ENCODE measurements around the gene PDPN. TPM values are rescaled to one million over a fixed set of nuclear protein-coding genes. Genes with fewer than 3 reads are reported as not detected.

Gene PDPN
- total and polyA plus RNA-seq, 2 of the 13 experiments (the other 11 are each of a cell fraction or from before 2014, with no cell fraction given): not detected

GRCh38 chr1:13618483-13618882 is 34.9 kb downstream of the PDPN start:
- no peak overlapping the region for H3K27ac ChIP-seq (ENCODE audit: extremely low read length, insufficient read depth, low read length)
- POLR2A ChIA-PET: no interaction called here

DNA sequence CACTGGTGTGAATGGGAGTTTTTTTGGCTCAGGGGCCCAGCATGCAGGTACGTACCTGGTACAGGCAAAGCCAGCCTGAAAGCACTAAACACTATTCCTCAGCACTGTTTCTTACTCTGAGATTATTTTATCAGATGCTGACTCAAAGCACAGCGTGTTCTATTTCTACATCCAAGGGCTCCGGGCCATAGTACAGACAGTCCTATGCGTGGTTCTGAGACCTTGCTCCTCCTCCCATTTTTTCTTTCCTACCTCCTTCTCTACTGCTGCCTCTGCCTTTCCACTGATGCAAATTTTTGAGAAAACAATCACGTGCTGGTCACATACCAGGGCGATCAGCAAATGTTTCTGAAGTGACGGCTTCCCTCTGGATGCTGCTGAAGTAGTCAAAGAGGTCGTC is 36.3 kb downstream of the PDPN start:
- no peaks in the 10 kb centered on the region for H4K20me1 ChIP-seq (ENCODE audit: insufficient read depth, low read length)
- no TSS peak for BruUV-seq (replicated peaks)
- ChIA-PET POLR2A (no interaction called here), CTCF (ENCODE audit: low intra/inter-chr PET ratio, low total read pairs) (no interaction called here)
- no peak for TF ChIP-seq AGO1 (IDR thresholded peaks at IDR 0.05; ENCODE audit: low read depth, low read length, poor library complexity, severe bottlenecking)
- 8% methylated on average over 8 of the region's 8 CpGs for WGBS (ENCODE audit: low lambda C conversion rate)
- H3K79me2 ChIP-seq (ENCODE audit: insufficient read depth, low read length): no peaks in the 10 kb centered on the region
- H3K4me3 ChIP-seq (replicated peaks in 1 of 3; ENCODE audit: insufficient read depth in 1 of 3, low read depth in 2 of 3, low read length in 3 of 3): no peak overlapping the region
- no peaks in the 10 kb centered on the region for H3K36me3 ChIP-seq (replicated peaks in 1 of 2; ENCODE audit: control insufficient read depth in 1 of 2, insufficient read depth in 2 of 2, low read length in 2 of 2)
- no peak for FAIRE-seq
- no peak overlapping the region for H2AFZ ChIP-seq (ENCODE audit: low read length)
- H3K27me3 ChIP-seq (ENCODE audit: control insufficient read depth in 1 of 2, insufficient read depth in 2 of 2, low read length in 2 of 2): peaks cover 2 to 4% of the 10 kb centered on the region in 2 experiments; a peak in 2 of 5 replicates
- intact Hi-C loops (cut with micrococcal nuclease; ENCODE audit: unreplicated experiment): no loop called here
- no peak for ATAC-seq
- in situ Hi-C loops (cut with HindIII; ENCODE audit: extremely low pct_ligation_motif_present, low pct_unique_long_range_greater_than_20kb): no loop called here
- H3K27ac ChIP-seq (ENCODE audit: extremely low read length, insufficient read depth, low read length): no peak overlapping the region
- H3K9ac ChIP-seq (ENCODE audit: insufficient read depth, low read depth, low read length): no peak overlapping the region
- H3K9me3 ChIP-seq (ENCODE audit: low read length): no peaks in the 10 kb centered on the region
- H3K4me1 ChIP-seq (ENCODE audit: insufficient read depth, low read length): no peaks in the 10 kb centered on the region
- no peak for DNase-seq (ENCODE audit: low spot score)
- no peak overlapping the region for H3K4me2 ChIP-seq (ENCODE audit: low read depth, low read length)

More at GRCh38 chr1:13618483-13618882, 34.9 kb downstream of the PDPN start:
- Histone ChIP-seq H3K9me3 (ENCODE audit: low read length) (no peaks in the 10 kb centered on the region), H3K79me2 (ENCODE audit: insufficient read depth, low read length) (no peaks in the 10 kb centered on the region), H3K27me3 (ENCODE audit: control insufficient read depth in 1 of 2, insufficient read depth in 2 of 2, low read length in 2 of 2) (peaks cover 2 to 8% of the 10 kb centered on the region in 2 experiments; a peak in 2 of 5 replicates), H3K4me1 (ENCODE audit: insufficient read depth, low read length) (no peaks in the 10 kb centered on the region), H3K4me3 (replicated peaks in 1 of 3; ENCODE audit: insufficient read depth in 1 of 3, low read depth in 2 of 3, low read length in 3 of 3) (no peak overlapping the region), H4K20me1 (ENCODE audit: insufficient read depth, low read length) (no peaks in the 10 kb centered on the region), H3K36me3 (replicated peaks in 1 of 2; ENCODE audit: control insufficient read depth in 1 of 2, insufficient read depth in 2 of 2, low read length in 2 of 2) (no peaks in the 10 kb centered on the region), H2AFZ (ENCODE audit: low read length) (no peak overlapping the region), H3K9ac (ENCODE audit: insufficient read depth, low read depth, low read length) (no peak overlapping the region), H3K4me2 (ENCODE audit: low read depth, low read length) (no peak overlapping the region)
- in situ Hi-C loops (cut with HindIII; ENCODE audit: extremely low pct_ligation_motif_present, low pct_unique_long_range_greater_than_20kb) (no loop called here), intact Hi-C loops (cut with micrococcal nuclease; ENCODE audit: unreplicated experiment) (no loop called here)
- no peak for ATAC-seq
- DNase-seq (ENCODE audit: low spot score): no peak
- no peak for FAIRE-seq
- no TSS peak for BruUV-seq (replicated peaks)
- 30% methylated on average over 8 of the region's 11 CpGs for WGBS (ENCODE audit: low lambda C conversion rate)
- no peak for TF ChIP-seq HNF4A (CRISPR knock-in tag; IDR thresholded peaks at IDR 0.05)
- no peak for TF ChIP-seq FOXP1 (IDR thresholded peaks at IDR 0.05)
- no peak for TF ChIP-seq FOXP1 (CRISPR knock-in tag; IDR thresholded peaks at IDR 0.05)
- TF ChIP-seq ARNTL (CRISPR knock-in tag; IDR thresholded peaks at IDR 0.05): no peak
- TF ChIP-seq ZNF30 (CRISPR knock-in tag; IDR thresholded peaks at IDR 0.05): no peak
- TF ChIP-seq NR2F1 (CRISPR knock-in tag; IDR thresholded peaks at IDR 0.05): no peak
- TF ChIP-seq MAZ (IDR thresholded peaks at IDR 0.05; ENCODE audit: borderline replicate concordance, low read depth, low read length): no peak
- TF ChIP-seq MAZ (CRISPR knock-in tag; IDR thresholded peaks at IDR 0.05; ENCODE audit: low read depth): no peak
- no peak for TF ChIP-seq MXI1 (IDR thresholded peaks at IDR 0.05; ENCODE audit: borderline replicate concordance, low read depth, low read length)
- TF ChIP-seq ZNF83 (CRISPR knock-in tag; IDR thresholded peaks at IDR 0.05; ENCODE audit: borderline replicate concordance): no peak
- no peak for TF ChIP-seq NR2C2 (CRISPR knock-in tag; IDR thresholded peaks at IDR 0.05; ENCODE audit: borderline replicate concordance)
- TF ChIP-seq ZNF446 (CRISPR knock-in tag; IDR thresholded peaks at IDR 0.05): no peak
- CTCF ChIA-PET (ENCODE audit: low intra/inter-chr PET ratio, low total read pairs): no interaction called here
